OCI-M1 (cell line): ENCODE results near the gene AZU1.

ENCODE experiments used
- DNase-seq: peaks from one replicate; lab custom pipeline; 2025; lab: John Stamatoyannopoulos, UW

The AZU1 gene, protein sequence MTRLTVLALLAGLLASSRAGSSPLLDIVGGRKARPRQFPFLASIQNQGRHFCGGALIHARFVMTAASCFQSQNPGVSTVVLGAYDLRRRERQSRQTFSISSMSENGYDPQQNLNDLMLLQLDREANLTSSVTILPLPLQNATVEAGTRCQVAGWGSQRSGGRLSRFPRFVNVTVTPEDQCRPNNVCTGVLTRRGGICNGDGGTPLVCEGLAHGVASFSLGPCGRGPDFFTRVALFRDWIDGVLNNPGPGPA

DNA sequence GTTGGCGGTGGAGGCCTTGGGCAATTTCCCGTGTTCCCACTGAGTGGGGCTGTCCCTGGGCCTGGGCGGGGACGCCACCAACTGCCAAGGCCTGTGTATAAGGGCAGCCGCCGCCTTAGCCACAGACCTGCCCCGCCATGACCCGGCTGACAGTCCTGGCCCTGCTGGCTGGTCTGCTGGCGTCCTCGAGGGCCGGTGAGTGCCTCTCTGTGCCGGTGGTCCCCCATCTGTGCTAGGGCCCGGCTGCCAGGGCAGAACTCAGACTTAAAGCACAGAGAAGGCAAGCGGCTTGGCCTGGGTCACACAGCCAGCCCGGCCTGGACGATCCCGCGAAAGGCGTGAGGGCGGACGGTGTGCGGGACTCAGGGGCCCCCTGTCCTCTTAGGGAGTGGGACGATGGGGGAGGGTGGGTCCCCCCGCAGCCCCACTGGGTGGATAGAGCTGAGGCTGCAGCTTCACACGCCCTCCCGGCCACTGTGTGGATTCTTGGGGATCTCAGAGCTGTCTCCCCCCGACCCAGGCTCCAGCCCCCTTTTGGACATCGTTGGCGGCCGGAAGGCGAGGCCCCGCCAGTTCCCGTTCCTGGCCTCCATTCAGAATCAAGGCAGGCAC is at the start of gene AZU1:
Gene AZU1 (plus strand): TSS at position 128 of the 612 bp plus-strand sequence. CDS start 10 bp downstream, at position 138.
- DNase-seq = no peak

DNA sequence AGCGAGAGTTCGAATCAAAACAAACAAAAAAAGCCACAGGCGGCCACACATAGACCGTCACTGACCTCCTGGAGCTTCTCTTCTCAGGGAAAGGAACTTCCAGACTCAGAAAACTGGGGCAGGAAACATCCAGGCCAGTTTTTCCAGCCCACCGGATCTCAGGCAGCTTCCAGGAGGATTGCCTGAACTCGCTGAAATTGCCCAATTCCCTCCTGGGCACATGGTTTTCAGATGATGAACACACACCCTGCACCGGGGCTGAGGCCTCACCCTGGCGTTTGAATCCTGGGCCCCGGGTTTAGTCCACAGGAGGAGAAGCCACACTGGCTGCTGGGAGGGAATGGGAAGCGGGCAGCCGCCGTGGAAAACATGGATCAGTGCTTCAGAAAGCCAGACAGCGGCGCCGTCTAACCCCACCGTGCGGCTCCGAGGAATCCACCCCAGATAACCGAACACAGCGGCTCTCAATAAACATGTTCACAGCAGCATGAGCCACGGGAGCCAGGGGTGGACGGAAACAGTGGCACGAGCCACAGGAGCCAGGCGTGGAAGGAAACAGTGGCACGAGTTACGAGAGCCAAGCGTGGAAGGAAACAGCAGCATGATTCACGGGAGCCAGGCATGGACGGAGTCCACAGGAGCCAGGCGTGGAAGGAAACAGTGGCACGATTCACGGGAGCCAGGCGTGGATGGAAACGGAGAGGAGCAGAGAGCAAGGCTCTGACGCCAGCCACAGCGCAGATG is 48.6 kb upstream of the AZU1 start:
- DNase-seq = no peak

DNA sequence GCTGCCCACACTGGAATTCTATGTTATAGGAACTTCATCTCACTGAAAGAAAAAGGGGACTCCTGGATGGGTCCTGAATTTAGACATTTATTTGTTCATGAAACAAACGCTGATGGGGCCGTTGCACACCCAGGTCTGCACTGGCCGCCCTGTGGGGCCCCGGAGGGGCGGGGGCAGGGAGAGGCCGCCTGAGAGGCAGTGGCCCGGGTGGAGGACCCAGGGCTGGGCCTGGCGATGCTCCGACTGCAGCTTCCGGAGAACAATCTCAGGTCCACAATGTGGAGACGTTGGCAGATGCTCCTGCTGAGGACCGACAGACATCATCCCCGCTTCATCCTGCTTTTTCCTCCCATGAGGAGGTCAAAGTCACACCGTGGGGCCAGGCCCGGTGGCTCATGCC is 46.7 kb upstream of the AZU1 start:
- DNase-seq = no peak

DNA sequence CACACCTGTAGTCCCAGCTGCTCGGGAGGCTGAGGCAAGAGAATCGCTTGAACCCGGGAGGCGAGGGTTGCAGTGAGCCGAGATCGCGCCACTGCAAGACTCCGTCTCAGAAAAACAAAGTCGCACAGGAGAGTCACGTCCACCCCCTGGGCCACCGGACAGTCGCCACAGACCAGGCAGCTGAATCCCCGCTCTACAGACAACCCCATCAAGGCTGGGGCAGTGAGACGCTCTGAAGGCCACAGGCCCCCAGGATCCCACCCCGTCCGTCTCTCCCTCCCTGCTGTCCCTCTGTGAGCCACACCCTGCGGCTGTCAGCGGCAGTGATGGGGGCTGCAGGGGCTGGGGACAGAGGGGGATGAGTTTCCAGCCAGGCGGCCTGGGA is 45.8 kb upstream of the AZU1 start:
- no peak for DNase-seq

DNA sequence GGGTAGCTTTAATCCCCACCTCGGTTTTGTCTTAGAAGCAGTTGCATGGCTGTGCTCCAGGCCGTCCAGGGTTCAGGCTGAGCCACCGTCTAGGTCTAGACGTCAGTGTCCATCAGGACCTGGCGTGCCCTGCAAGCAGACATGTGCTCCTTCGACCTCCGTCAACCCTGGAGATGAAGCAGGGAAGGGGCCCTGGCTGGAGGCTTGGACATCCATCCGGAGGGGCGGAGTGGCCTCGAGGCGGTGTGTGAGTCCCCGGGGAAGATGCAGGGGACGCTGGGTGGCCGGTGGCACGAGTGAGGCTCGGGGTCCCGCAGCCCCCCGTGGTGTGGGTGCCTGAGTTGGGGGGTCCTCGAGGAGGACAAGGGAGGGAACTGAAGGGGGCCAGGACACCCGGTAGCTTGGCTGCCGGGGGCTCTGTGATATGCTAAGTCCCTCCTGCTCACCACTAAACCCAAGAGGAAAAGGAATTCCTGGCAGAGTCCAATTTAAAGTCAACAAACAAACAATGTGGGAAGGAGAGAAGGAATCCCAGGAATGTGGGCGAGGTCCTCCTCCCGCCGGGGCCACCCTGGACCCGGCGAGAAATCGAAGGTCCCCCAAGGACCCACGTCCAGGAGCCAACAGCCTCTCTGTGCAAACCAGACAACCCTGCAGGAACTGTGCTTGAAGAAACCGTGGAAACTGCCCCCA is 45.3 kb upstream of the AZU1 start:
- DNase-seq = no peak

DNA sequence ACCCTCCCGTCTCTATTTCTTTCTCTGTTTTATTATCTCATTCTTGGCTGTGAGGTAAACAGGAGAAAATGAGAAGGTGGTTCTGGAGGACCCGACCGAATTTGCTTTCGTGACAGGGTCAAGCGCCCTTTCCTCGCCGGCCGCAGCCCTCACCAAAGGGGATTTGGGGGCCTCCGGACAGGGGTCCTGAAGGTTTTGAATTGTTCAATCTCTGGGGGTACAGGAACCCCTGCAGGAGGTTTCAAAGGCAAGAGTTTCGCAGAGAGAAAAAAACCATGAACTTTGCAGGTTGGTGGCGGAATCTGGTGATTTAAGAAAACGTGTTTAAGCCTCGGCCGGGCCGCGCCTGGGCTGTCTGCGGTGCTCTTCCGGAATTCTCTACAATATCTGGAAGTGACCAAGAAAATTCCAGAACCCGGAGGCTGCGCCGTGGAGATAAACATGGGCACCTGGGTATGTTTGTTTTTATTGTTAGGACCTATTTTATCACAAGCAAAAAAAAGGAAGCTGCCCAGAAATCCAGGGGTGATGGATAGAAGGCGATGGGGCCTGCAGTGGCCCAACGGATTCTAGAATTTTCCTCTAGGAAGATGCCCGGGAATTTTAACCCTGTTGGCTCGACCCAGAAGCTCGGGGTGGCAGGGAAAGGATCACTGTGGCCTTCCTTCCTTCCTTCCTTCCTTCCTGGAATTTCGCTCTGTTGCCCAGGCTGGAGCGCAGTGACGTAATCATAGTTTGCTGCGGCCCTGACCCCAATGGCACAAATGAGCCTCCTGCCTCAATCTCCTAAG is 44.6 kb upstream of the AZU1 start:
- no peak for DNase-seq

DNA sequence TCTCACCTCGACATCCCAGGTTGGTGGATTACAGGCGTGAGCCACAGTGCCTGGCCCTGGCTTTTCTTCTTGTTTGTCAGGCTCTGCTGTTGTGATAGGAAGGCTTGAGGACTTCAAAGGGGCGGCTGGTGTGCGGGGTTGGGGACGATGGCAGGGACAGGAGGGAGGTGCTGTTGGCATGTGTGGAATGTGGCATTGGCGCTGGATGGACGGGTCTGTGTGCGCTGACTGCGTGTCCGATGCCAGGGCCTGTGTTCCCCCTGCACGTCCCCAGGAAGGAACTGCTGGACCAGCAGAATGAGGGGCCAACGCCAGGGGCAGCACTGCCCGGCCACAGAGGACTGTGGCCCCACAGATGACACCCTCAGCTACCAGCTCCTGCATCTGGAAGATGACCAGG is 43.1 kb upstream of the AZU1 start:
- no peak for DNase-seq

DNA sequence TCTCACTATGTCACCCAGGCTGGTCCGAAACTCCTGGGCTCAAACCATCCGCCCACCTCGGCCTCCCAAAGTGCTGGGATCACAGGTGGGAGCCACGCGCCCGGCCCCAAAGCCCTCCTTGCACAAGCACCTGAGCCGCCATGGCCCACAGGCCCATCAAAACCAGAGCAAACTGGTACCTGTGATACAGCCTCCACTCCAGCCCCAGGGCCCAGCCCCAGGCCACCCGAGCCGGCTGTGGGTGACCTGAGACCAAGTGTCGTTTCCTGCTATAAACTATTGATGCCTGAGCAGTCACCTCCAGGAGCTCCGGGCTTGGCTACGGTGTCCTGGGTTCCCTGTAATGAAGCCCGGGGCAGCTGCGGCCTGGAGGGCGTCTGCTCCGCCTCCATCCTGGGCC is 40.1 kb upstream of the AZU1 start:
- DNase-seq = no peak

DNA sequence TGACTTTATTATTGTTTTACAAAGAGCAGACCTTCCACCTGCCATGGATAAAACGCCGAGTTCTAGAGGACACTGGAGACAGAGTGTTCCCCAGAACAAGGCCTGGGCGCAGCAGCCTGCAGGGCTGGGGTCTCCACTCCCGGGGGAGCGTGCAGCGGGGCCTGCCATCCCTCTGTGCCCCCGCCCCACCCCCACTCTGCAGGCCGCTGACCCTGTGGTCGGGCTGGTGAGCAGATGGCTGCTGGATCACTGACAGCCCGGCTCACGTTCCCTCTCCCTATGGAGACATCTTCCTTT is 39.0 kb upstream of the AZU1 start:
- DNase-seq = no peak

DNA sequence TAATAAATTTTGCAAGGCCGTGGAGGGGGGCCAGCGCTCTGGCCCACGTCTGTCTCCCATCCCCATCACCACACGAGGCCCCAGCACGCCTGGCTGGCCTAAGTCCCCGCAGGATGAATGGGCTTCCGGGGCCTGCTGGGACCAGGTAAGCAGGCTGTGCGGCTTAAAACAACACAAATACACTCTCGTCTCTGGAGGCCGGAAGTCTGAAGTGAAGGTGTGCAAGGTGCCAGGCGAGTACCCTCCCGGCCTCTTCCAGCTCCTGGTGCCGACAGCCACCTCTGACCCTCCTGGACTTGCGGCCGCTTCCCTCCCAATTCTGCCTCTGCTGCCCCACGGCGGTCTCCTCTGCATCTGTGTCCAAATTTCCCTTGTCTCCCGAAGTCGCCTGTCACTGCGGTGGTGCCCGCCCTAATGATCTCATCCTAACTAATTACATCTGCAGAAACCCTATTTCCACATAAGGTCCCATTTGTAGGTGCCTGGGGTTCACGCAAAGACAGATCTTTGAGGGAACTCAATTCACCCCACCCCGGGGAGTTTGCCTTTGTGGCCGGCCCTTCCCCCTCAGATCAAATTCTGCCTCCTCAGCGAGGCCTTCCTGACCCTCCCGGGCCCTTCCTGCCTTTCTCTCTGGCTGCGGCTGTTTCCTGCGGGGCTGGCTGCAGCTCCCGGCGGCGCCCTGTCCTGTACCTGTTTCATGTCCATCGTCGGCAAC is 38.5 kb upstream of the AZU1 start:
- no peak for DNase-seq

DNA sequence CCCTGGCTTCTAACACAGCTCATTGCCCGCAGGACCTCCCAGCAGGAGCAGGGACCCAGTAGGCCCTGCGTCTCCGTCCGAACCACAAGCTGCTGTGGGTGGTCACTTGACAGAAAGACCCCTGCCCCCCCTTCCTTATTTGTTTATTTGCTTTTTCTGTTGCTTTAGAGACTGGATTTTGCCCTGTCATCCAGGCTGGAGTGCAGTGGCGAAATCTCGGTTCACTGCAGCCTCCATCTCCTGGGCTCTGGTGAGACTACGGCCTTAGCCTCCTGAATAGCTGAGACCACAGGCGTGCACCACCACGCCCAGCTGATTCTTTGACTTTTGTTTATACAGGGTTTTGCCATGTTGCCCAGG is 38.0 kb upstream of the AZU1 start:
- no peak for DNase-seq

DNA sequence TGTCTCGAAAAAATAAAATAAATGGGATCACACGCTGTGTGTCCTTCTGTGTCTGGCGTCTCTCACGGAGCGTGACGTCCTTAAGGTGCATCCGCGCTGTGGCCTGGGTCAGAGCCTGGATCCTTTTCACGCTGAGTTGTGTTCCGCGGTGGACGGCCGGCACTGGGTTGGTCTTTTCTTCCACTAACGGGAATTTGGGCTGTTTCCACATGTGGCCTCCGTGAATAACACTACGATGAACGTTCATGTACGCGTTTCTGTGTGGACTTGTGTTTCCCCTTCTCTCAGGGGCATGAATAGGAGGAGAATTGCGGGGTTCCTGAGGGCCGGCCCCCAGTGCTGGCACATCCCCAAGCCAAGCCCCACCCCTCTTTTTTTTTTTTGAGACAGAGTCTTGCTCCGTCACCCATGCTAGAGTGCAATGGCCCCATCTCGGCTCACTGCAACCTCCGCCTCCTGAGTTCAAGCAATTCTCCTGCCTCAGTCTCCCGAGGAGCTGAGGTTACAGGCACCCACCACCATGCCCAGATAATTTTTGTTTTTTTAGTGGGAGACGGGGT is 36.5 kb upstream of the AZU1 start:
- no peak for DNase-seq

DNA sequence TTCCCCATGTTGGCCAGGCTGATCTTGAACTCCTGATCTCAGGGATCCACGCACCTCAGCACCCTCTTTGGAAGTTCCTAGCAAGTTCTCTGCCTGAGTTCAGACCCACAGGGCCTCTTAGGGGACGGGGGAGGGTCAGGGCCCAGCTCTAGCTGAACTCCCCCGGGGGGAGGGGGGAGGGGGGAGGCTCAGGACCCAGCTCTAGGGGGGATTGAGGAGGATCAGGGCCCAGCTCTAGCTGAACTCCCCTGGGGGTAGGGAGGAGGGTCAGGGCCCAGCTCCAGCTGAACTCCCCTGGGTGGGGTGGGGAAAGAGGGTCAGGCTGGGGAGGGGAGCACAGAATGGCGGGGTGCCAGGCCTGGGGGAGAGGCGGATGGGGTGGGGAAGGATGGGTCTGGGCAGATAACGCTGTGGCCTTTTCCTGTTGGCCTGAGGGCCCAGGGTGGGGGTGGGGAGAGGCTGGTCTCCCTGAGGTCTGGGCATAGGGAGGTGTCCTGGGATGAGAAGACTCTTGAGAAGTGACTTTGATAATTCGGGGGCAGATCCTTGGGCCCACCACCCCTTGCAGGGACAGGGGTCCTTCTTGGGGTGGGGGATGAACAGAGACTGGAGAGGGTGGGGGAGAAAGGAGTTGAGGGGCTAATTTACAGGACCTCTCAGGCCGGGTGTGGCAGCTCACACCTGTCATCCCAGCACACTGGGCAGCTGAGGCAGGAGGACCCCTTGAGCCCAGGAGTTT is 35.9 kb upstream of the AZU1 start:
- peak; percentile 89 for DNase-seq

DNA sequence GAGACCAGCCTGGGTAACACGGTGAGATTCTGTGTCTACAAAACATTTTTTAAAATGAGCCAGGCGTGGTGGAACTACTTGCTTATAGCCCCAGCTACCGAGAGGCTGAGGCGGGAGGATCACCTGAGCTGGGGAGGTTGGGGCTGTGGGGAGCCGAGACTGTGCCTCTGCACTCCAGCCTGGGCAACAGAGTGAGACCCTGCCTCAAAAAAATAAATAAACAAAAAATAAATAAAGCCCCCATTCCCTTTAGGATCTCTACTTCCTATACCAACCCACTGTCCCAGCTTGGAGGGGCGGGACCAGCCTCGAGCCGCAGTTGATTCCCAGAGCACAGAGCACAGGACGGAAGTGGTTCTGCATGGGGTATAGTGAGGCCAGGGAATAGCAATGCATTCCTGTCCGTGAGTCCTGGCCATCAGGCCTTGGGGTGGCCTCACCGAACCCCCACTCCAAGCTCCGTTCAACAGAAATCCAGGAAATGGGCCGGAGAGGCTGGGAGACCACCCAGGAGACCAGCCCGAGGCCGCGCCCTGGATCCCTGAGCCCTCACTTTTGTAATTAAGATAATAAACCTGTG is 35.2 kb upstream of the AZU1 start:
- DNase-seq = peak; percentile 70

DNA sequence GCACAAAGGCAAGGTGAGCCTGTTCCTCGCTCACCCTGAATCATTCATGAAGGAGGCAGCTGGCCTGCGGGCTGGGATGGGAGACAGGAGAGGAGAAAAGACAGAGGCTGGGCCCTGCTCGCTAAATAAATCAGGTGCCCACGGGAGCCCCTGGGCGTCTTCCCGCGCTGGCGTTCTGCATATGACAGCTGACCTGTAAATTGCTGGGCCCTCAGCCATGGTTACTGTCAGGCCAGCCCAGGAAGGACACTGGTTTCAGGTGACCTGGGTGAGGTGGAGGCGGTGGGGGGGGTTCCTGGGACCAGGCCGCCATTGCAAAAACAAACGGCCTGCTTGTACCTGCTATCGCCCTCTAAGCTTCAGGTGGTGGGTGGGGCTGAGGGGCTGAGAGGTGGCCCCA is 33.8 kb upstream of the AZU1 start:
- DNase-seq = no peak

DNA sequence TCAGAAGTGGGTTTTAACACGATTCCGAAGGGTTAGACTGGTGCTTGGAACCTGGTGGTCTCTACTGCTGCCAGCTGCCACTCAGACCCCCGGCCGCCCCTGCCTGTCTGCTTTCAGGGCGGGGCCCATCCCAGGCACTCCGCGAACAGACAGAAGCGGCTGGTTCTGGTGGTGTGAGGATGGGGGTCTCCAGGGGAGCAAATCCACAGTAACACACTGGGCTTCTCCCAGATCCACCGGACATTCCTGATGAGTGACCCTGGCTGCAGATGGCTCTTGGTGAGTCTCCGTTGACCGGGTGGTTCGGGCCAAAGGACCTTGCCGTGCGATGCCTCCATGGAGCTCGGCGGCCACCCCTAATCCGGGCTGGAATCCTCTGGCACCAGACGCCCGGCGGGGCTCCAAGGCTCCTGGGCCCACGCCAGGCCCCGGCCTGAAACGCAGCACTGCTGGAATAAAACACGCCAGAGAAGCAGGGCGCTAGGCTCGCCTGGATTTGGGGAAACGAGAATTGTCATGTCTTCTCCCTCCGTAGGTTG is 32.5 kb upstream of the AZU1 start:
- DNase-seq = no peak

DNA sequence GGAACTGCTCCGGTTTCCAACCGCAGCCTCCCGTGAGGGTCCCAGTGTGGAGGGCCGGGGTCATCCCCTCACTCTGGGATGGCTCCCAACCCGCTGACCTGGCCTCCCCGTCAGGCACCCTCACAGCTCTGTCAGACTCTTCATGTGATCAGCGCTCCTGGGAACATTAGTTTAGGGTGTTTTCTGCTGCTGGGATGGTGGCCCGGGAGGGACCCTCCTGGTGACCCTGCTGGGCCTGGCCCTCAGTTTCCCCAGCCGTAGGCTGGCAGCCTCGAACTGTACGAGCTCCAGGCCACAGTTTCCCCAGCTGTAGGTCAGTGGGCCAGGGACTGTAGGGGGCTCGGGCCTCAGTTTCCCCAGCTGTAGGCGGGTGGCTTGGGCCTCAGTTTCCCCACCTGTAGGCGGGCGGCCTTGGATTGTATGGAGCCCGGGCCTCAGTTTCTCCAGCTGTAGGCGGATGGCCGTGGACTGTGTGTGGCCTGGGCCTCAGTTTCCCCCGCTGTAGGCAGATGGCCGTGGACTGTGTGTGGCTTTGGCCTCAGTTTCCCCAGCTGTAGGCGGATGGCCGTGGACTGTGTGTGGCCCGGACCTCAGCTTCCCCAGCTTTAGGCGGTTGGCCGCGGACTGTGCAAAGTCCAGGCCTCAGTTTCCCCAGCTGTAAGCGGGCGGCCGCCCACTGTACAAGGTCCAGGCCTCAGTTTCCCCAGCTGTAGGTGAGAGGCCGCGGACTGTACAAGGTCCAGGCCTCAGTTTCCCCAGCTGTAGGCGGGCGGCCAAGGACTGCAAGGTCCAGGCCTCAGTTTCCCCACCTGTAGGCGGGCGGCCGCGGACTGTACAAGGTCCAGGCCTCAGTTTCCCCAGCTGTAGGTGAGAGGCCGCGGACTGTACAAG is 31.7 kb upstream of the AZU1 start:
- DNase-seq = no peak

DNA sequence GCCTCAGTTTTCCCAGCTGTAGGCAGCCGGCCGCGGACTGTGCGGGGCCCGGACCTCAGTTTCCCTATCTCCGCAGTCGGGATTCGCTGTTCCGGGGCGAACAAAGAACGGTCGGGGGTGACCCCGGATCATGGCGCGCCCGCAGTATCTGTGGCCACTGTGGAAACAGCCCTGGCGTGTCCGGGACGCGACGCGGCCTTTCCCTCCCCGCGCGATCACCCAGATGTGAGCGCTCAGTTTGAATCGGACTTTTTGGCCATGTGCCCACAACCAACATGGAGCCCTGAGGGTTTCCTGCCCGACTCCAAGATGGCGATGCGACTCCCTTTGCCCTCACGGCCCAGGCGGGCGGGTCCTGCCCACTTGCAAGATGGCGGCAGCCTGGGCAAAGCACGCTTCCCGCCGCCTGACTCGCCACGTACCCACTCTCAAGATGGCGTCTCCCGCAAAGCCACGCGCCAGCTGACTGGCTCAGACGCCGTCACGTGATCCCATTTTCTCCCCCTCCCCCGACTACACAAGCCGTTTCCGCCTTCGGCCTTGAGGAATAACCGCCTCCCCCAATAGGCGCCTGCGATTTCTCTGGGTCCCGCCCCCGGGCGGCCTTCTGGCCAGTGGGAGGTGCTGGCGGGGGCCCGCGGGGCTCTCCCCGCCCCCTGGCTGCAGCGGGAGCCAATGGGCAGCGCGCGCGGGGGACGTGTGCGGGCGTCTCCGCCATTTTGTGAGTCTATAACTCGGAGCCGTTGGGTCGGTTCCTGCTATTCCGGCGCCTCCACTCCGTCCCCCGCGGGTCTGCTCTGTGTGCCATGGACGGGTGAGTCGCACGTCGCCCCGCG is 30.7 kb upstream of the AZU1 start, which contains the start of gene PTBP1:
Gene PTBP1 (plus strand): TSS at position 761 of the 836 bp plus-strand sequence. CDS start 46 bp downstream, at position 807.
- DNase-seq = peak; percentile 99
